HEK293 (cell line): Measurements from ENCODE around the gene SOX9.

Experiments used
- ATF2 ChIP-seq: fragments of 450-650 bp; formaldehyde crosslinking; IDR thresholded peaks from 2 replicates; pipeline ENCODE4 v1.5.1; 2016; ENCODE audit warnings: missing biosample characterization, missing genetic modification characterization, low read depth
- CTCF ChIP-seq: fragments of 450-650 bp; formaldehyde crosslinking; IDR thresholded peaks from 2 replicates; pipeline ENCODE4 v1.5.1; 2016; ENCODE audit warnings: missing biosample characterization, missing genetic modification characterization
- MYNN ChIP-seq: fragments of 450-650 bp; formaldehyde crosslinking; IDR thresholded peaks from 2 replicates; pipeline ENCODE4 v1.5.1; 2016; ENCODE audit warnings: missing biosample characterization, missing genetic modification characterization, borderline replicate concordance
- REST ChIP-seq: fragments of 450-650 bp; formaldehyde crosslinking; IDR thresholded peaks from 2 replicates; pipeline ENCODE4 v1.5.1; 2016; ENCODE audit warnings: missing biosample characterization, missing genetic modification characterization
- SALL2 ChIP-seq: fragments of 450-650 bp; formaldehyde crosslinking; IDR thresholded peaks from 2 replicates; pipeline ENCODE4 v1.5.0; 2017; ENCODE audit warnings: missing biosample characterization, mild to moderate bottlenecking, missing genetic modification characterization, borderline replicate concordance
- ZBTB44 ChIP-seq: fragments of 450-650 bp; IDR thresholded peaks from 2 replicates; pipeline ENCODE4 v1.5.1; 2018; ENCODE audit warnings: missing biosample characterization, mild to moderate bottlenecking, missing genetic modification characterization
- ZBTB7A ChIP-seq: fragments of 450-650 bp; formaldehyde crosslinking; IDR thresholded peaks from 2 replicates; pipeline ENCODE4 v1.5.1; 2016; ENCODE audit warnings: low read depth, missing biosample characterization, missing genetic modification characterization
- ZNF48 ChIP-seq: fragments of 450-650 bp; formaldehyde crosslinking; IDR thresholded peaks from 2 replicates; pipeline ENCODE4 v1.5.1; 2016; ENCODE audit warnings: missing biosample characterization, missing genetic modification characterization
- ZNF629 ChIP-seq: fragments of 450-650 bp; formaldehyde crosslinking; IDR thresholded peaks from 2 replicates; pipeline ENCODE4 v1.5.1; 2017; ENCODE audit warnings: missing biosample characterization, missing genetic modification characterization

- TF ChIP-seq ZNF629 (tag by site-specific recombination): no peak
- no peak for TF ChIP-seq SALL2
- TF ChIP-seq ATF2 (tag by site-specific recombination): no peak
- no peak for TF ChIP-seq ZNF48 (tag by site-specific recombination)
- TF ChIP-seq REST (tag by site-specific recombination): no peak
- no peak for TF ChIP-seq ZBTB7A (tag by site-specific recombination)
- TF ChIP-seq ZBTB44 (tag by site-specific recombination): no peak
- no peak for TF ChIP-seq MYNN
- TF ChIP-seq CTCF (tag by site-specific recombination): no peak
Measured at GRCh38 chr17:72110942-72111318, 9.9 kb upstream of the SOX9 start.
